PFSK-1 (cell line): ENCODE data around the gene ORMDL3.

Experiments
- FOXP2 ChIP-seq: optimal IDR thresholded peaks from 2 replicates; pipeline ENCODE3; 2011; ENCODE audit warnings: borderline replicate concordance, control low read depth, inconsistent platforms; ENCODE audit not compliant: insufficient read depth; ENCODE audit errors: extremely low read length, extremely low read depth
- POLR2AphosphoS5 ChIP-seq: IDR thresholded peaks from 2 replicates; pipeline ENCODE4 v1.6.1; 2012; ENCODE audit warnings: low read depth, mild to moderate bottlenecking, control low read depth, low read length, moderate library complexity
- REST ChIP-seq, 2 experiments: IDR thresholded peaks; 2 replicates each; pipeline versions ENCODE4 v1.6.1 to v1.8.0; 2011 to 2012; ENCODE audit warnings: low read depth in 2 of 2, low read length in 2 of 2, control low read depth in 1 of 2, inconsistent platforms in 1 of 2, mild to moderate bottlenecking in 1 of 2, moderate library complexity in 1 of 2; ENCODE audit not compliant: insufficient read depth in 1 of 2
- SIN3A ChIP-seq: IDR thresholded peaks from 2 replicates; pipeline ENCODE4 v1.6.1; 2012; ENCODE audit warnings: mild to moderate bottlenecking, low read length, moderate library complexity, borderline replicate concordance; ENCODE audit not compliant: insufficient read depth
- TAF1 ChIP-seq: IDR thresholded peaks from 2 replicates; pipeline ENCODE4 v1.6.1; 2012; ENCODE audit warnings: low read length, control low read depth, borderline replicate concordance; ENCODE audit not compliant: insufficient read depth

Gene ORMDL3

GRCh38 chr17:39937447-39937846 lies 10.0 kb upstream of the ORMDL3 start:
- TF ChIP-seq FOXP2 (no peak), POLR2AphosphoS5 (no peak), TAF1 (no peak), SIN3A (no peak), REST (IDR thresholded peaks at IDR 0.05; ENCODE audit: insufficient read depth in 1 of 2, low read depth in 2 of 2, low read length in 2 of 2) (no peak)

GRCh38 chr17:39935909-39936308 lies 8.5 kb upstream of the ORMDL3 start:
- TF ChIP-seq SIN3A, result no peak
- TF ChIP-seq POLR2AphosphoS5, result no peak
- TF ChIP-seq TAF1, result no peak
- no peak for TF ChIP-seq FOXP2
- no peak for TF ChIP-seq REST (IDR thresholded peaks at IDR 0.05; ENCODE audit: insufficient read depth in 1 of 2, low read depth in 2 of 2, low read length in 2 of 2)

- no peak for TF ChIP-seq SIN3A
- TF ChIP-seq POLR2AphosphoS5, result no peak
- TF ChIP-seq FOXP2, result no peak
- no peak for TF ChIP-seq TAF1
- no peak for TF ChIP-seq REST (IDR thresholded peaks at IDR 0.05; ENCODE audit: insufficient read depth in 1 of 2, low read depth in 2 of 2, low read length in 2 of 2)
Observed at GRCh38 chr17:39934324-39934723, 6.9 kb upstream of the ORMDL3 start.

GRCh38 chr17:39933912-39934311 lies 6.5 kb upstream of the ORMDL3 start:
- TF ChIP-seq REST (IDR thresholded peaks at IDR 0.05; ENCODE audit: insufficient read depth in 1 of 2, low read depth in 2 of 2, low read length in 2 of 2), result no peak
- no peak for TF ChIP-seq POLR2AphosphoS5
- no peak for TF ChIP-seq FOXP2
- TF ChIP-seq SIN3A, result no peak
- no peak for TF ChIP-seq TAF1
